HCEC 1CT (cell line): ENCODE data around the gene MYADM.

Experiments
- DNase-seq: peaks from one replicate; pipeline ENCODE4 v3.0.0-alpha.2; 2017

MYADM gene

DNA sequence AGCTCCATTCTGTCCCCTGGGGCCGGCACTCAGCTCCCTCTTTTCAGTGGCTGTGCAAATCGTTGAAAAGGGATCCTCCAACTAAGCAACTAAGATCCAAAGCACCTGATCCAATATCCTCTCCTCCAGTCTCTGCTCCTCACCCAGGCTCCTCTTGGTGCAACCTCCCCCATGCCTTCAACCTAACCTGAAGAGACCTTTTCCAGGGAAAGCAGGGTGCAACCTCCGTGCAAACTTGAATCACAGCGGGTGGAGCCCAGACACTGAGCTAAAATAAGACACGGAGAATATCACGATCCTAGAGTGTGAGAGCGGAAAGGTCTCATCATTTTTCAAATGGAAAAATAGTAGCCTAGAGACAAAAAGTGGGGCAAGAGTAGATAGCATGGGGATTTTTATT, 49.7 kb downstream of the MYADM start:
- DNase-seq, result no peak
